A549 (cell line): Measurements from ENCODE around the gene GPR18.

Source experiments
- CEBPB ChIP-seq, 2 experiments: fragments of >200 bp in 1 of 2; sonication (Bioruptor Twin) in 1 of 2; formaldehyde crosslinking in 1 of 2; IDR thresholded peaks; 2 replicates each; pipeline ENCODE4 v1.6.1; 2012 to 2016
- CHD2 ChIP-seq: fragments of 150-350 bp; IDR thresholded peaks from 2 replicates; pipeline ENCODE4 v1.6.1; 2014; ENCODE audit warnings: low read length; ENCODE audit not compliant: partially characterized antibody
- TF ChIP-seq, protein P1 (sequence below): fragments of >200 bp; sonication (Bioruptor Twin); formaldehyde crosslinking; IDR thresholded peaks from 3 replicates; pipeline ENCODE4 v1.5.1; 2016
- TF ChIP-seq, protein P2 (sequence below): IDR thresholded peaks from 2 replicates; pipeline ENCODE4 v1.6.1; 2012
- TF ChIP-seq, protein P3 (sequence below): IDR thresholded peaks from 2 replicates; pipeline ENCODE4 v1.6.1; 2012

DNA sequence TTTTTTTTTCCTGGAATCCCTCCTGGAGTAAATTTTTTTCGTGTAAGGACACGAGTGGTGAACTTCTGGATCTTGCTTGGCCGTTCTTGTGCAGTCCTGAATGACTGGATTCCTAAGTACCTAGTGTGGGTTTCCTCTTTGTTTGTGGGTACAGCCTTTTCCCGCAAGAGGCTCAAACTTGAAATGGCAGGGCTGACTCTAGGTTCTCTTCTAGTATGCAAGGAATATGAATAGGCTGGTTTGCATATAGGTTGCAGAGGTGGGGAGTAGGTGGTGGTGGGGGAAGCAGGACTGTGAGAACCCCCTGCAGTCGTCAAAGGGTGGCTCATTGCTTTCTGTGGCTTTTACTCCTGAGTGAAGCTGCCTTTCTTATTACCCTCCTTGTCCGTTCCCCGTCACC lies 43.9 kb downstream of the GPR18 start:
- TF ChIP-seq CHD2 (no peak), CEBPB (IDR thresholded peaks at IDR 0.05) (no peak)
- TF ChIP-seq, protein P1, sequence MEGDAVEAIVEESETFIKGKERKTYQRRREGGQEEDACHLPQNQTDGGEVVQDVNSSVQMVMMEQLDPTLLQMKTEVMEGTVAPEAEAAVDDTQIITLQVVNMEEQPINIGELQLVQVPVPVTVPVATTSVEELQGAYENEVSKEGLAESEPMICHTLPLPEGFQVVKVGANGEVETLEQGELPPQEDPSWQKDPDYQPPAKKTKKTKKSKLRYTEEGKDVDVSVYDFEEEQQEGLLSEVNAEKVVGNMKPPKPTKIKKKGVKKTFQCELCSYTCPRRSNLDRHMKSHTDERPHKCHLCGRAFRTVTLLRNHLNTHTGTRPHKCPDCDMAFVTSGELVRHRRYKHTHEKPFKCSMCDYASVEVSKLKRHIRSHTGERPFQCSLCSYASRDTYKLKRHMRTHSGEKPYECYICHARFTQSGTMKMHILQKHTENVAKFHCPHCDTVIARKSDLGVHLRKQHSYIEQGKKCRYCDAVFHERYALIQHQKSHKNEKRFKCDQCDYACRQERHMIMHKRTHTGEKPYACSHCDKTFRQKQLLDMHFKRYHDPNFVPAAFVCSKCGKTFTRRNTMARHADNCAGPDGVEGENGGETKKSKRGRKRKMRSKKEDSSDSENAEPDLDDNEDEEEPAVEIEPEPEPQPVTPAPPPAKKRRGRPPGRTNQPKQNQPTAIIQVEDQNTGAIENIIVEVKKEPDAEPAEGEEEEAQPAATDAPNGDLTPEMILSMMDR = no peak
- TF ChIP-seq, protein P2, sequence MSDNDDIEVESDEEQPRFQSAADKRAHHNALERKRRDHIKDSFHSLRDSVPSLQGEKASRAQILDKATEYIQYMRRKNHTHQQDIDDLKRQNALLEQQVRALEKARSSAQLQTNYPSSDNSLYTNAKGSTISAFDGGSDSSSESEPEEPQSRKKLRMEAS = no peak
- TF ChIP-seq, protein P3, sequence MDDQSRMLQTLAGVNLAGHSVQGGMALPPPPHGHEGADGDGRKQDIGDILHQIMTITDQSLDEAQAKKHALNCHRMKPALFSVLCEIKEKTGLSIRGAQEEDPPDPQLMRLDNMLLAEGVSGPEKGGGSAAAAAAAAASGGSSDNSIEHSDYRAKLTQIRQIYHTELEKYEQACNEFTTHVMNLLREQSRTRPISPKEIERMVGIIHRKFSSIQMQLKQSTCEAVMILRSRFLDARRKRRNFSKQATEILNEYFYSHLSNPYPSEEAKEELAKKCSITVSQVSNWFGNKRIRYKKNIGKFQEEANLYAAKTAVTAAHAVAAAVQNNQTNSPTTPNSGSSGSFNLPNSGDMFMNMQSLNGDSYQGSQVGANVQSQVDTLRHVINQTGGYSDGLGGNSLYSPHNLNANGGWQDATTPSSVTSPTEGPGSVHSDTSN = no peak
